ENCODE measurements around the gene ZMYND10.
A peak's percentile ranks its signal among the peaks of the same experiment; 100 is the strongest.

ZMYND10 gene

DNA sequence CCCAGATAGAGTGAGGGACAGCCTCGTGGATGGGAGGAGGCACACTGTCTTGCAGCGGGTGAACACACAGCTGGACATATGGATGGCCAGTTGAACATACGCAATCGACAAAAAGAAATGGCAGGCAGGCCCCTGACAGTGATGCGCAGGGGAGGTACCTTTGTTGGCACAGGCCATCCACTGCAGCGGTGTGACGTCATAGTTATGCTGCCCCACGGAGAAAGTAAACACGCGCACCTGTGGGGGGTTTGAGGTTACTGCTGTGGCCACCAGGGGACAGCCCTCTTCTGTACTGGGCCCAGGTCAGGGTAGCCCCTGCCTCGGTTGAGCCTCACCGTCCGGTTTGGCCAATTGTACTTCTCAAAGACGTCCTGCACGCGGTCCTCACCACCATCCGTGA, 33.2 kb upstream of the ZMYND10 start:
- Histone ChIP-seq H4K20me1 (ENCODE audit: insufficient read depth, low read length, poor library complexity, severe bottlenecking) (no peaks in the 10 kb centered on the region), H3K9me2 (replicated peaks; ENCODE audit: low read depth, low read length) (no peaks in the 10 kb centered on the region), H3K9me3 (ENCODE audit: insufficient read depth, low read depth, low read length) (no peaks in the 10 kb centered on the region), H3K4me1 (ENCODE audit: insufficient read depth, low read length, poor library complexity, severe bottlenecking) (peaks cover 4% of the 10 kb centered on the region), H3K79me2 (ENCODE audit: insufficient read depth, low read length) (no peaks in the 10 kb centered on the region), H3F3A (ENCODE audit: low read depth) (no peaks in the 10 kb centered on the region), H3K9ac (ENCODE audit: low read depth, low read length, poor library complexity, severe bottlenecking) (no peak overlapping the region), H3K36me3 (ENCODE audit: insufficient read depth, low read length) (no peaks in the 10 kb centered on the region), H3K4me2 (ENCODE audit: low read depth, low read length, poor library complexity, severe bottlenecking) (no peak overlapping the region), H2AFZ (ENCODE audit: low read length) (no peak overlapping the region), H3K4me3 (ENCODE audit: low read length, poor library complexity, severe bottlenecking) (no peak overlapping the region), H3K27me3 (ENCODE audit: insufficient read depth, low read length, poor library complexity, severe bottlenecking) (no peaks in the 10 kb centered on the region)
- TF ChIP-seq EZH2phosphoT487 (IDR thresholded peaks at IDR 0.05; ENCODE audit: borderline replicate concordance): no peak
- TF ChIP-seq, protein P1, sequence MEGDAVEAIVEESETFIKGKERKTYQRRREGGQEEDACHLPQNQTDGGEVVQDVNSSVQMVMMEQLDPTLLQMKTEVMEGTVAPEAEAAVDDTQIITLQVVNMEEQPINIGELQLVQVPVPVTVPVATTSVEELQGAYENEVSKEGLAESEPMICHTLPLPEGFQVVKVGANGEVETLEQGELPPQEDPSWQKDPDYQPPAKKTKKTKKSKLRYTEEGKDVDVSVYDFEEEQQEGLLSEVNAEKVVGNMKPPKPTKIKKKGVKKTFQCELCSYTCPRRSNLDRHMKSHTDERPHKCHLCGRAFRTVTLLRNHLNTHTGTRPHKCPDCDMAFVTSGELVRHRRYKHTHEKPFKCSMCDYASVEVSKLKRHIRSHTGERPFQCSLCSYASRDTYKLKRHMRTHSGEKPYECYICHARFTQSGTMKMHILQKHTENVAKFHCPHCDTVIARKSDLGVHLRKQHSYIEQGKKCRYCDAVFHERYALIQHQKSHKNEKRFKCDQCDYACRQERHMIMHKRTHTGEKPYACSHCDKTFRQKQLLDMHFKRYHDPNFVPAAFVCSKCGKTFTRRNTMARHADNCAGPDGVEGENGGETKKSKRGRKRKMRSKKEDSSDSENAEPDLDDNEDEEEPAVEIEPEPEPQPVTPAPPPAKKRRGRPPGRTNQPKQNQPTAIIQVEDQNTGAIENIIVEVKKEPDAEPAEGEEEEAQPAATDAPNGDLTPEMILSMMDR (conservative IDR thresholded peaks at IDR 0.05; ENCODE audit: low read length): no peak

DNA sequence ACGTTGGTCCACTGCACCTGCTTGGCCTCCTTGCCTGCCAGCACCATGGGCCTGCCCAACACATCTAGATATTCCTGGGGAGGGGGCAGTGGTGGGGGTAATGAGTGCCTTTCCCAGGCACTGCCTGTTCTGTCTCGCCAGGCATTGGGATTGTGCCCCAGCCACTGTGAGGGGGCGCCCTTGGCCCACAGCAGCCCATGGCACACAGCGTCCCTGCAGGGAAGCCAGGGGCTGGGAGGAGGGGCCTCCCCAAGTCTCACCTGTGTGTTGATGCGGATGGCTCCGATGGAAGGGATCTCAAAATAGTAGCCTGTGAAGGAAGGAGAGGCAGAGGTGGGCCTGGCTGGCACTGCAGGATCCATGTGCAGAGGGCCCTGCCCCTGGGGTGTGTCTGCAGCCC, 32.5 kb upstream of the ZMYND10 start:
- H3K9me3 ChIP-seq (ENCODE audit: insufficient read depth, low read depth, low read length): no peaks in the 10 kb centered on the region
- no peaks in the 10 kb centered on the region for H3K79me2 ChIP-seq (ENCODE audit: insufficient read depth, low read length)
- H2AFZ ChIP-seq (ENCODE audit: low read length): no peak overlapping the region
- H4K20me1 ChIP-seq (ENCODE audit: insufficient read depth, low read length, poor library complexity, severe bottlenecking): no peaks in the 10 kb centered on the region
- H3K9me2 ChIP-seq (replicated peaks; ENCODE audit: low read depth, low read length): no peaks in the 10 kb centered on the region
- no peaks in the 10 kb centered on the region for H3K27me3 ChIP-seq (ENCODE audit: insufficient read depth, low read length, poor library complexity, severe bottlenecking)
- 0 out of 2 replicates have a peak, but pooled peaks cover under 1% of the 10 kb centered on the region for H3F3A ChIP-seq (ENCODE audit: low read depth)
- no peak overlapping the region for H3K9ac ChIP-seq (ENCODE audit: low read depth, low read length, poor library complexity, severe bottlenecking)
- peaks cover 7% of the 10 kb centered on the region for H3K4me1 ChIP-seq (ENCODE audit: insufficient read depth, low read length, poor library complexity, severe bottlenecking)
- no peaks in the 10 kb centered on the region for H3K36me3 ChIP-seq (ENCODE audit: insufficient read depth, low read length)
- no peak overlapping the region for H3K4me2 ChIP-seq (ENCODE audit: low read depth, low read length, poor library complexity, severe bottlenecking)
- no peak overlapping the region for H3K4me3 ChIP-seq (ENCODE audit: low read length, poor library complexity, severe bottlenecking)
- TF ChIP-seq, protein P1 (conservative IDR thresholded peaks at IDR 0.05; ENCODE audit: low read length): no peak
- TF ChIP-seq EZH2phosphoT487 (IDR thresholded peaks at IDR 0.05; ENCODE audit: borderline replicate concordance): no peak

DNA sequence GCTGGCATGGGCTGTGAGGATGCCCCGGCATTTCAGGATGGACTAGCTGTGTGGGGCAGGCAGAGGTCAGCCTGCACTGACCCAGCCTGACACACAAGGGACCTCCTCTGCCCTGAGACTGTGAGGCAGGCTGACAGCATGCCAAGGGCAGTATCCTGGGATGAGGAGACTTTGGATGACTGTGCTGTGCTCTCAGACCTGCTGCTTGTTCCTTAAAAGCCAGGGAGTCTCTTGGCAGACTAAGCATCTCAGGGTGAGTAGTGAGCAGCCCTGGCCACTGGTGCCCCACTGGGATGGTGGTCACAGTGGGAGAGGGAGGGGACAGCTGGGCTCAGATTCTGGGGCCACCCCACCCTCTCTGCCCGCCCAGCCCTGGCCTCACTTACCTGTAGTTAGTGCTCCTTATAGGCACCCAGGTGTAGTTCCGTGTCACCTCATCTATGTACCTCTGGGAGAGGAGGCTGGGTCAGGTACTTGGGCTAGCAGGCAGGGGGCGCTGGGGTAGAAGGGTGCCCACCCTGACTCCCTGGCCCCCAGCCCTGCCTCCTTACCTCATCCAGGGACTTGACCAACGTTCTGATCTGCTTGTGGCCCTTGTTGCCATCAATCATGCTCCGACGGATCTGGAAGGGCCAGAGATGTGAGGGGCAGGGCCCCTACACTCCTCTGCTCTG, 29.9 kb upstream of the ZMYND10 start:
- Histone ChIP-seq H3K36me3 (ENCODE audit: insufficient read depth, low read length) (no peaks in the 10 kb centered on the region), H3K9me2 (replicated peaks; ENCODE audit: low read depth, low read length) (no peaks in the 10 kb centered on the region), H2AFZ (ENCODE audit: low read length) (no peak overlapping the region), H4K20me1 (ENCODE audit: insufficient read depth, low read length, poor library complexity, severe bottlenecking) (no peaks in the 10 kb centered on the region), H3K4me3 (ENCODE audit: low read length, poor library complexity, severe bottlenecking) (no peak overlapping the region), H3K9ac (ENCODE audit: low read depth, low read length, poor library complexity, severe bottlenecking) (no peak overlapping the region), H3K4me2 (ENCODE audit: low read depth, low read length, poor library complexity, severe bottlenecking) (no peak overlapping the region), H3K79me2 (ENCODE audit: insufficient read depth, low read length) (no peaks in the 10 kb centered on the region), H3K27me3 (ENCODE audit: insufficient read depth, low read length, poor library complexity, severe bottlenecking) (no peaks in the 10 kb centered on the region), H3F3A (ENCODE audit: low read depth) (0 out of 2 replicates have a peak, but pooled peaks cover 3% of the 10 kb centered on the region), H3K4me1 (ENCODE audit: insufficient read depth, low read length, poor library complexity, severe bottlenecking) (peaks cover 20% of the 10 kb centered on the region), H3K9me3 (ENCODE audit: insufficient read depth, low read depth, low read length) (no peaks in the 10 kb centered on the region)
- TF ChIP-seq, protein P1 (conservative IDR thresholded peaks at IDR 0.05; ENCODE audit: low read length): peak; percentile 58
- TF ChIP-seq EZH2phosphoT487 (IDR thresholded peaks at IDR 0.05; ENCODE audit: borderline replicate concordance): no peak
